SH-SY5Y (cell line): ENCODE data around the gene GORAB.

Experiments
- GATA2 ChIP-seq: IDR thresholded peaks from 2 replicates; pipeline ENCODE4 v1.6.1; 2011; ENCODE audit warnings: mild to moderate bottlenecking, low read depth, low read length
- GATA3 ChIP-seq: IDR thresholded peaks from 2 replicates; pipeline ENCODE4 v1.6.1; 2011; ENCODE audit warnings: low read depth, mild to moderate bottlenecking, low read length, moderate library complexity

DNA sequence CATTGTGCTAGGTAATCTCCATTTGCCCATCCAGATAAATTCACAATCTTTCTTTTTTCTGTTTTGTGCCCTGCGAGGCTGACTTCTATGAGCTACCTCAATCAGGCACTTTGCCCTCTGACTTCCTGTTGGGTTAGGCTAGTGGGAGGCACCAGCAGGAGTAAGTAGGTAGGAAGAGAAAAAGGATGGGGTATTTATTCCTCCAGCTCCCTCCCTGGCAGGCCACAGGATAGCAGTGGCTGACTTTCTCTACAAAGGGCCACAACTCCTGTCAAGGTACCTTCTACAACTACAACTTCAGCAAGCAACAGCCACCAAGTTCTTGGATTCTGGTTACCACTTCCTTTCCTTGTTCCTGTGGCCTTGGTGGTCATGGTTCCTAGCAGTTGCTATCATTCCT, 18.8 kb upstream of the GORAB start:
- TF ChIP-seq GATA2 (no peak), GATA3 (no peak)
